Measurements from ENCODE around the gene STEAP2.
"Not testable (repeated sequence)": the region's sequence is repeated elsewhere in the genome, so short reads cannot be mapped to it uniquely, and the experiment has no call there.

STEAP2 gene

DNA sequence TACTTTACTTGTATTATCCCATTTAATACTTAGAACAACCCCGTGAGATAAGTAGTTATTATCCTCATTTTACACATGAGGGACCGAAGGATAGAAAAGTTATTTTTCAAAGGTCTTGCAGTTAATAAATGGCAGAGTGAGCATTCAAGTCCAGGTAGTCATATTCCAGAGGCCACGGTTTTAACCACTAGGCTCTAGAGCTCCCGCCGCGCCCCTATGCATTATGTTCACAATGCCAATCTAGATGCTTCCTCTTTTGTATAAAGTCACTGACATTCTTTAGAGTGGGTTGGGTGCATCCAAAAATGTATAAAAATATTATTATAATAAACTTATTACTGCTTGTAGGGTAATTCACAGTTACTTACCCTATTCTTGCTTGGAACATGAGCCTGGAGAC, 22.0 kb downstream of the STEAP2 start:
- no peak for DNase-seq (ENCODE audit: low spot score)

DNA sequence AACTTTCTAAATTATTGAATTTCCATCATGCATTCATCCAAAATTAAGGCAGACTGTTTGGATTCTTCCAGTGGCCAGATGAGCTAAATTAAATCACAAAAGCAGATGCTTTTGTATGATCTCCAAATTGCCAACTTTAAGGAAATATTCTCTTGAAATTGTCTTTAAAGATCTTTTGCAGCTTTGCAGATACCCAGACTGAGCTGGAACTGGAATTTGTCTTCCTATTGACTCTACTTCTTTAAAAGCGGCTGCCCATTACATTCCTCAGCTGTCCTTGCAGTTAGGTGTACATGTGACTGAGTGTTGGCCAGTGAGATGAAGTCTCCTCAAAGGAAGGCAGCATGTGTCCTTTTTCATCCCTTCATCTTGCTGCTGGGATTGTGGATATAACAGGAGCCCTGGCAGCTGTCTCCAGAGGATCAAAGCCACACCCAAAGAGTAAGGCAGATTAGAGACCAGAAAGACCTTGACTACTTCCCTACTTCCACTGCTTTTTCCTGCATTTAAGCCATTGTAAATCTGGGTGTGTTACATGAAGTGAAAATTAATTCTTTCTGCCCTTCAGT, 25.3 kb downstream of the STEAP2 start:
- peak; percentile 3 for DNase-seq (ENCODE audit: low spot score)

DNA sequence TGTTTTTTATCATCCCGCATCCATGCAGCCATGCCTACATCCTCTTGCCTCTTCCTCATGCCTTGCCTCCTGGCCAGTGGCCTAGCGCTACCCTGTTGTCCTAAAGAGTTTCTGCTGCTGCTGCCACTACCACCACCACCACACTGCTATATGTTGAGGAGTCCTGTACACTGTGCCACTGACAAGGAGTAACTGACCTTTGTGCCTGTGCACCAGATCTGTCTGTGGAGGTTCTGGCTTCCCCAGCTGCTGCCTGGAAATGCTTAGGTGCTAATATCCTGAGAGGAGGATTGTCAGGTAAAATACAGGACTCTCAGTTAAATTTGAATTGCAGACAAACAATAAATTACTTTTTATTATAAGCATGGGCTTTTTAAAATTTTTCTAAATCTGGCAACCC, 26.5 kb downstream of the STEAP2 start:
- no peak for DNase-seq (ENCODE audit: low spot score)

DNA sequence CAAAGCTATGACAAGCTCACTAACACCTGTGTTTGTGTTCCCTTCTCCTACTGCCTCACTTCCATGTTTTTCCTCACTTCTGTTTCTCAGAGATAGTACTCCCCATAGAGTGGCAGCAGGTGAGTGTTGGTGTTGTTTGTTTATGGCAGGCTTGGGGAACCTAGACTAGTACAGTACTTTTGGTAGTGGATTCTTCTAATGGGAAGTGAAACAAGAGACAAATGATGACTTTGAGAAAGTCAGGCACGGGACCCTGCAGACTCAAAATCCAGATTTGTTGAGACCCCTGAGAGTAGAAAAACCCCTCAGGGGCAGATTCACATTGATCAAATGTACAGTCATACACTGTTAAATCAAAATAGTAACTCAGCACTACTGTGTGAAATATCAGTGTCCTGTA, 27.0 kb downstream of the STEAP2 start:
- no peak for DNase-seq (ENCODE audit: low spot score)

DNA sequence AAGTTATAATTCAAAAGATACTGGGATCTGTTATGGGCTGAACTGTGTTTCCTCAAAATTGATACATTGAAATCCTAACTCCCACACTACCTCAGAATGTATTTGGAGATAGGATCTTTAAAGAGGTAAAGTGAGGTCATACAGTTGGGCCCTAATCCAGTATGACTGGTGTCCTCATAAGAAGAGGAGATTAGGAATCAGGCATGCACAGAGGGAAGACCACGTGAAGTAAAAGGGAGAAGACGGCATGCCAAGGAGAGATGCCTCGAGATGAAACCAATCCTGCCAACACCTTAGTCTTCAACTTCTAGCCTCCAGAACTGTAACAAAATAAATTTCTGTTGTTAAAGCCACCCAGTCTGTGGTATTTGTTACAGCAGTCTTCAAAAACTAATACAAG, 27.5 kb downstream of the STEAP2 start:
- no peak for DNase-seq (ENCODE audit: low spot score)

DNA sequence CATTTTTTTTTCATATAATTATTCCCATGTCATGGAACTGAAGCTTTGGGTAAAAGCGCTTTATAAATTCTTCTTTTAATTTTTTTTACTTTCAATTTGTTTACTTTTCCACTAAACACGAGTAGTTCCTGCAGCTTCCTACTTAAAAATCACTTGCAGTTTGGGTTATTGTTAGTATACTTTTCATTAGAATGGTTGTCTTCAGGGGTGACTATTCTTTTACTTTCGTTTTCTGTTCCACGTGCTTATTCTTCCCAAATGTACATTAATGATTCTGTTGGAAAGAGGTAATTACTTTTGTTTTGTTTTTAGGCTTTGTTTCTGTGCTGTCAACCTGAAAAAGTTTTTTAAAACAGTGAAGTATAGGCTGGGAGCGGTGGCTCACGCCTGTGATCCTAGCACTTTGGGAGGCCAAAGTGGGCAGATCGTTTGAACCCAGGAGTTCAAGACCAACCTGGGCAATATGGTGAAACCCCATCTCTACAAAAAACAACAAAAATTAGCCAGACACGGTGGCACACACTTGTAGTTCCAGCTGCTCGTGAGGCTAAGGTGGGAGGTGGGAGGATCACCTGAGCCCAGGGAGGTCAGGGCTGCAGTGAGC, 28.2 kb downstream of the STEAP2 start:
- no peak for DNase-seq (ENCODE audit: low spot score)

DNA sequence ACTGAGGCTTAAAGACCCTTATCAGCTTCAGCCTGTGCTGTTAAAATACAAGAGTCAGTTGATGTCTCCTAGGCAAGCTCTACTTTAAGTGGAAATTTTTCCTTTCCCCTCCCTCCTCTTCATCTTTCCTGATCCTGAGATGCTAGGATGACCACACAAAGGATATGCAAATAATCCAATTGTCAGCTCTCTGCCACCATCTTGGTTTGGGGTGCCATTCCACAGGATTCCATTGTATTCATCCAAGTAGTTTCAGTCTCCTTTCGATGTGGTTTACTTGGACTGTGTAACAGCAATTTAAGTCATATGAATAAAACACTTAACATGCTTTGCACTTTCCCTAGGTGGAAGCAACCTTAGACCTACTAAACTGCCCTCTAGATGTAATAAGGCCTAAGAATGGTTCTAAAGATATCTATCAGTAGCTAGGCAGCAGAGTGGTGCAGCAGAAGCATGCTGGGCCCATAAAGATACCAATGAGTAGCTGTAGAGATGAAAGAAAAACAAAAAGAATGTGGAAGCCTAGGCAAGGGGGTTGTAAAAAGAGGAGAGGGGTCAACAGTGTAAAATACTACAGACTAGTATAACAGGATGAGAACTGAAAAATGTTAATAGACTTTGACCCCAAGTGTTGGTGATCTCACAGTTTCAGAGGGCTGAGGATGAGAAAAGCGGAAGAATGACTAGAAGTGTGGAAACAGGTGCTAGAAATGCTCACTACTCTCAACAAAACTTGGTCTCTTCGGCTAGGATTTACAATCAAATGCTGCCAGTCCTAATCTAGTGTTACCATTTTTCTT, 31.0 kb downstream of the STEAP2 start:
- DNase-seq (ENCODE audit: low spot score), result no peak

DNA sequence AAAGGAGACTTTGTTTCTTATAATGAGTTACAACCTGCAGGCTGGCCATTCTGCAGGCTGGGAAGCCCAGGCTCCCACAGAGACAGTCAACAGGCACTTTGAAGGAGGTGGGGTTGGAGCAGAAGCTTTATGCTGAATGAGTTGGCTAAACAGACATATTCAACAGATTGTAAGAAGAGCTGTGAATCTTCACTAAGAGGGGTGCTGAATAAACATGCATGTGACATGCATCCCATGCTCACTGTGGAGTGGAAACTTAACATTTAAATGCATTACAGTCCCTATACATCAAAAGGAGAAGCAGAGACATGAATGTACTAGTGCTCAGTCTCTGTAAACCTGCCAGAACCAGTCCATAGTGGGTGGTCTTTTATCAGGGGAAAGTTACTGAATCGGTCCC, 32.0 kb downstream of the STEAP2 start:
- DNase-seq (ENCODE audit: low spot score), result no peak

DNA sequence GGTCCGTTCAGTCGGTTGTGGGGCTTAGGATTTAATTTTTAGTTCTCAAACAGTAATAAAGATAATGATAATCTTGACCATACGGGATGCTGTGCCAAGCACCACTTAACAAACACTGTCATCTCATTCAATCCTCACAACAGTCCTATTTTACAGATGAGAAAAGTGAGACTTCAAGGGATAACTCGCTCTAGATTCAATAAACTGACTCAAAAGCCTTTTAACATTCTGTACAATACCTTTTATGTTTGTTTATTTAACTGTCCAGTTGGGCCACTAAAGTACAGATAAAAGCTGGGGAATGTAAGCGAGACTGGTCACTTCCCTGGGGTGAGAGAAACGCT, 33.0 kb downstream of the STEAP2 start:
- DNase-seq (ENCODE audit: low spot score), result no peak

DNA sequence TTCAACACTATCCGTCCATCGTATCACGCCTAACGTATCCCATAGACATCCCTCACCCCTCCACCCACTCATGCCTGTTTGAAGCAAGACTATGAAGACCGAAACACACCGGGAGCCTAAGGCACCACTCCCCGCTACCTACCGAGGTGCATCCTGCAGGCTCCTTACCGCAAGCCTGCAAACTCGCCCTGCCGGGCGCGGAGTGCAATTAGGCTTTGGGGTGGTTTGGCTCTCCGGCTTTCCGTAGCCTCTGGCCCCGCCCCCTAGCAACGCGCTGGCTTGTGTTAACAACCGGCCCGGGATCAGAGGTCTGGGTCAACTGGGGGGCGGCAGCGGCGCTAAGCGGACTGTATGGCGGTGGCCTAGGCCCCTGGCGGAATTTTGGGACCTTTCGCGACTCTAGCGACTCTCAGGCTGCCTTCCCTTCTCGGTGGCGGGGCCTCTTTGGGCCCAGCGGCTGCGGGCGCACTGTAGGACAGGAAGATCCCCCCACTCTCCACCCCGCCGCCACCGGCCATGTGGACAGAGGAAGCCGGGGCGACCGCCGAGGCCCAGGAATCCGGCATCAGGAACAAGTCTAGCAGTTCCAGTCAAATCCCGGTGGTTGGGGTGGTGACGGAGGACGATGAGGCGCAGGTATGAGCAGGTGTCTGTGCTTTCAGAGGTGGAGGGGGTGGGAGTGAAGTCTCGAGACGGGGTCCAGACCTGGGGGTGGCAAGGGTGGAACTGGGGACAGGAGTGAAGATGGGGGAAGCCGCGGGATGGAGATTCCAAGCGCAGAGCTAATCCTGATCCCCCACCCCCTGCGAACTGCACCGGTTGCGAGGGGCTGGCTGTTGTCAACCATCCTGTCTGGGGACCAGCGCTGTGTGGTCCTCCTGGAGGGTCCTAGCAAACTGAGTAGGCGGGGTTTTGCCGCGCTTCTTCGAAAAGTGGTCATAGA, 33.6 kb downstream of the STEAP2 start, which contains the start of gene CFAP69:
CFAP69 (plus strand) TSS at position 266 of the 943 bp plus-strand sequence; CDS start at position 517, 251 bp downstream.
- peak; percentile 84 for DNase-seq (ENCODE audit: low spot score)

DNA sequence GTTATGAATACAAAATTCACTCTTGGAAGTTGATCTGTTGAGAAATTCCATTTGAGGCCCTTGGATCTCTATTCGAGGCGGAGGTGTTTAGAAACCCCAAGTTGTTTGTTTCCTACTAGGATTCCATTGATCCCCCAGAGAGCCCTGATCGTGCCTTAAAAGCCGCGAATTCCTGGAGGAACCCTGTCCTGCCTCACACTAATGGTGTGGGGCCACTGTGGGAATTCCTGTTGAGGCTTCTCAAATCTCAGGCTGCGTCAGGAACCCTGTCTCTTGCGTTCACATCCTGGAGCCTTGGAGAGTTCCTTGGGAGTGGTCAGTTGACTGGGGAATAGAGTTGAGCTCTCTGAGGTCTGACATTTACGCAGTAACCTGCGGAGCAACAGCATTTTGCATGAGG, 34.6 kb downstream of the STEAP2 start:
- DNase-seq (ENCODE audit: low spot score), result no peak

DNA sequence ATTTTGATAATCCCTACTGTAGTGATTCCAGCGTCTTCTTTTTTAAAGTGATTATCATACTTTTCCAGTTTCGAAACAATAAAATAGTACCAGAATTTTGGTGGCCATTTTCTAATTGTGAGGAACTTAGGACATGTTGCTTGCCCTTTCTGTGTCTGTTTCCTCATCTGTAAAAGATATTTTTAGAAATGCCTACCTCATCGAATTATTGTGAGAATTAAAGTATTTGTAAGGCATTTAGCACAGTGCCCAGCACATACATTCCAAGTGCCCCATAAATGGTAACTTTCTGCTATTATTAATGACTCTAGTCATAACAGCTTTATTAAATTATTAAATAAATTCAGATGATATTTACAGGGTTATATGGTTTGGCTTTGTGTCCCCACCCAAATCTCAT, 37.2 kb downstream of the STEAP2 start:
- no peak for DNase-seq (ENCODE audit: low spot score)

DNA sequence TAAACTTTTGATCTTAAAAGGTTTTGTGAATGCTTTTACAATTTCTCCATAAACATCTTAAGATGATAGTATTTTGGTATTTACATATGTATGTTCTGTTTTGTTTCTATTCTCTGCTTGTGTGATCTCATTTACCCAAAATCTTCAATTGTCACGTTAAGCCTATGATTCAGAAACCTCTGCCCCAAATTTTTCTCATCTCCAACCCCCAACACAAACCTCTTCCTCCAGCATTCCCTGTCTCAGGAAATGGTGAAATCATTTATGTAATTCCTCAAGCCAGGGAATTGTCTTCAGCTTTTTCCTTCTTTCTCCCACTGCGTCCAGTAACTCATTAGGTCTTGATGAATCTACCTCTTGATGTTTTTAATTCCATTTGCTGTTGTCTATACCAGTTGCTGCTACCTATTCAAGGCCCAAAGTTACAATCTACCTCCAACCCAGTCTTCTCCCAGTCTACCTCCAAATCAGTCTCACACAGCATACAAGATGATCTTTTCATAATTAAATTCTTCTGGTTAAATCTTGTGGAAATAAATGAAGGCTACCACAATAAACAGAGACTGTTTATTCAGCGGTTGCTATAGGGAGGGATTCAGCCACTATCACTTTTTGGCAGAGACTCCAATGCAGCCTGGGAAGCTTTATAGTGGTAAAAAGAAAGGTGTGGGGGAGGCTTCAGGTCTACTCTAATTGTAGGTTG, 39.2 kb downstream of the STEAP2 start:
- DNase-seq (ENCODE audit: low spot score), result no peak

DNA sequence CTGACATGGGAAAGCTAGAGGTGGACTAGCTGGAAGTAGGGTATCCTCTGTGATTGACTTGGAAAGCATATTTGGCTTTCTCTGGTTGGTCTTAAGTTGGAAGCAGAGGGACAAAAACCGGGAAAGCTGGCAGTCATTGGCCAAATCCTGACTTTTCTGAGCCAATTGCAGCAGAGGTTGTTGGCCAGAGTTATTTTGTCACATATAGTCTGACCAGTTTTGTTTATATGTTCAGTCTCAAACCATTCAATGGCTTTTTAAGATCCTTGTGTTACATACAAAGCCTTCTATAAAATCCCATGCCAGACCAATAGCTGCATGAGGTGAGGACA, 39.7 kb downstream of the STEAP2 start:
- no peak for DNase-seq (ENCODE audit: low spot score)

DNA sequence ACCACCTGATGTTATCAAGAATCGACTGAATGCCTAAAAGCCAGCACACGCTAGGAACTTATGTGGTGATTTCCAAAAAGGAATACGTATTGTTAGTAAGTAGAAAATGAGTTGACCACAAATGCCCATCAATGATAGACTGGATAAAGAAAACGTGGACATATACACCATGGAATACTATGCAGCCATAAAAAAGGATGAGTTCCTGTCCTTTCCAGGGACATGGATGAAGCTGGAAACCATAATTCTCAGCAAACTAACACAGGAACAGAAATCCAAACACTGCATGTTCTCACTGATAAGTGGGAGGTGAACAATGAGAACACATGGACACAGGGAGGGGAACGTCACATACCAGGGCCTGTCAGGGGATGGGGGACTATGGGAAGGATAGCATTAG, 44.5 kb downstream of the STEAP2 start:
- DNase-seq (ENCODE audit: low spot score), result not testable (repeated sequence)

DNA sequence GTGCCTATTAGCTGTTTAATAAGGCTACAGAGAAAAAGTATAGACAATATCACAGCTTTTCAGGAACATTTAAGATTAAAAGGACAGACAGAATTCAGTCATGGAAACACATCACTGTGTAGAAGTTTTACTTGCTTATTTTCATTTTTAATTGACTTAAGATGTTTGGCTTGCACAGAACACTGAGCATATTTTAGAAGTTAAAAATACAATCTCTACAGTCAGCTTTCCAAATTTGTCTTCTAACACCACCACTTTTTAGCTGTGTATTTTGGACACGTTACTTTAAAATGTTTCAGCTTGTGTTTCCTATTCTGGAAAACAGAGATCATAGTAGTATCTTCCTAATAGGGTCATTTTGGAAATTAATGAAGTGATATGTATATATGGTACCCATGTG, 45.2 kb downstream of the STEAP2 start:
- DNase-seq (ENCODE audit: low spot score), result no peak

DNA sequence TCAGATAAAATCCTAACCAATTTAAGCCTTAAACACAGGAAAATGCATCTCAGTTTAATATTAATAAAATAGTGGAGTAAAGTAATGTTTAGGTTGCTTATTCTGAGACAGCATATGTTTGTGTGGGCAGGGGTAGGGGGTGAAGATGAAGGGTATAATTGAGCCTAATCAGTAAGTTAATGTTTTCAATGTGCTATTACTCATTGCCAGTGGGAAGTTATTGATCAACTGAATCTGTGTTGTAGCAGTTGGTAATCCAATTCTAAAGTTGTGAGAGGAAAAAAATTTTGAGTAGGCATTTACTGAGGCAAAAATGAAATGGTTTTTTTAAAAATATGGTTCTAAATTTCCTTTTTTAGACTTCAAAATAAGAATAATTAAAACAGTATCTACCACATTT, 49.9 kb downstream of the STEAP2 start:
- DNase-seq (ENCODE audit: low spot score), result no peak

DNA sequence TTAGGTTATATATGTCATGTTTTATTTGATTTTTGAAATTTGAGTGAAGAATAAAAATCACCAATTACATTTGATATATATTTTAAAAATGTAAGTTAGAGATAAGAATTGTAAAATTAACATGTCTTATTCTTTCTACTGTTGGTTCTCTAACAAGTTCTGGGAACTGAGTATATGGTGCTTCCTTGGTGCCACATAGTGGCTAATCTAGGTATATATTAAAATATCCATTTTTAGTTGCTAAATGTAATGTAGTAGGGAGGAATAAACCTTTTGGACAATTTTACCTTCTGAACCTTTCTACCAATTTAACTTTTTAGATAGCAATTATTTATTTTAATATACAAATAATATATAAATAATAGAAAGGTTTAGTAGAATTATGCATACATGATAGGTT, 50.9 kb downstream of the STEAP2 start:
- DNase-seq (ENCODE audit: low spot score), result peak; percentile 12

DNA sequence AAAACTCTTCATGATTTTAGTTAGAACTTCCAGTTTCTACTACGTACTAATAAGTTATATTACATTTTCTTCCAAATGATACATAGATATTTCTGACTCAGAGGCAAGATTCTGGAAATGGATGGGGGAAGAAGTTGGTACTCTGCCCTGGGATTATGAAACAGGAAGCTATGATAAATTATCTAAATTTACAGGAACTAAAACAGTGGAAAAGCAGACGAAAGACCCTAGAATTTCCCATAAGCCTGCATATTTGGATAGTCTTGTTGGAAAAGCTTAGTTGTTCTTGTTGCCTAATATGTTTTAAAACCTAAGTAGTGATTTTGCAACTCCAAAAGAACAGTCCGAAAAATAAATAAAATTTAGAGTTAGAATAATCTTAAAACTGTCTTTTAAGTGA, 55.3 kb downstream of the STEAP2 start:
- no peak for DNase-seq (ENCODE audit: low spot score)

DNA sequence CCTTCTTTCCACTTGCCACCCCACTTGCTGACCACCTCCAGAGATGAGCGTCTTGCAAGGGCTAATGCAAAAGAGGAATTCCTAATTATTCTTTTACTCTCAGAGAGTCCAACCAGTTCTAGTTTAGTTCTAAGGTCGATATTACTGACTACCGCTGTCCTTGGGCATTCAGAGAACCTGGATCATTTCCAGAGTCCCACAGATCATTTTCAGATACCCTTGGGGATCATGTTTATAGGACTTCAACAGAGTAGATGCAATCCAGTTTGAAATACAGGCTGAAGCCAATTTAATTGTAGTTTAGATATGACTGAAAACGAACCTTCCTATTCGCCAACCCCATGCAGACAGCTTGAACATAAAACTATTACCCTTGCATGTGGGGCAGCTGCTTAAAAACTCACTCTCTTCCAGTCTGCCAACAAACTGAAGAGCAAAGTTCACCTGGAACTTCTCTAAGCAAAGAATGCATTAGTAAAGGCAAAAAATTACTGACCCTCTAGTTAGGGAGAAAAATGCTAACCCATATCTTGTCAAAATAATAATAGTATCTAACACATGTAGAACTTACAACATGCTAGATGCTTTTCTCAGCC, 55.8 kb downstream of the STEAP2 start:
- no peak for DNase-seq (ENCODE audit: low spot score)

DNA sequence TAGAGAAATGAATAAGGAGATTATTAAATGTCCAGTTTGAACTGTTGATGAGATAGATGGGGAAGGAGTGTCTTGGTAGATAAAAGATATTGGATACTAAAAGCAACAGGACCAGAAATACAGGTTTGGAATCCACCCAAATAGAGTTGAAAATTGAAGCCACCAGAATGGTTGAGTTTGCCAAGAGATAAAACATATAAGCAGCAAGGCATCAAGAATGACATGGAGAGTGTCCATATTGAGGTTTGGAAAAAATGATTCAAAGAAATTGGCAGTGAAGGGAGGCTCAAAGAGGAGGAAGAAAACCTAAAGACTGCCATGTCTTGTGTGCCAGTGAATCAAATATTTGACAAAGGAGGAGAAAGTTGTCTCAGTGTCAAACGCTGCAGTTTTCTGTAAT, 57.6 kb downstream of the STEAP2 start:
- DNase-seq (ENCODE audit: low spot score), result no peak

Measured in SK-N-DZ (cell line).